Suprapubic skin (tissue), 4 donors: ENCODE measurements around the gene RINT1. TPM values are rescaled to one million over a fixed set of nuclear protein-coding genes. Genes with fewer than 3 reads are reported as not detected.

Experiments used
- DNase-seq, 2 donors: peaks; one replicate each; pipeline ENCODE4 v3.0.0-alpha.2; 2019; ENCODE audit warnings: low spot score in 2 of 2
- H3K27ac ChIP-seq: fragments of 200-600 bp; sonication (generic); one replicate; pipeline ENCODE4 v1.5.1; 2019
- H3K27me3 ChIP-seq: fragments of 200-600 bp; sonication (generic); one replicate; pipeline ENCODE4 v1.5.1; 2019
- H3K36me3 ChIP-seq: fragments of 200-600 bp; sonication (generic); one replicate; pipeline ENCODE4 v1.5.1; 2019
- H3K4me1 ChIP-seq: fragments of 200-600 bp; sonication (generic); one replicate; pipeline ENCODE4 v1.5.1; 2019
- H3K4me3 ChIP-seq: fragments of 200-600 bp; sonication (generic); one replicate; pipeline ENCODE4 v1.5.1; 2019; ENCODE audit warnings: mild to moderate bottlenecking
- H3K9me3 ChIP-seq: fragments of 200-600 bp; sonication (generic); one replicate; pipeline ENCODE4 v1.5.1; 2019
- CTCF ChIP-seq, 2 donors: fragments of 200-600 bp in 1 of 2; fragments of 450-650 bp in 1 of 2; sonication (generic) in 1 of 2; IDR thresholded peaks; one replicate each; pipeline ENCODE4 v1.5.1; 2016 to 2019; ENCODE audit warnings: antibody characterized with exemption in 2 of 2, mild to moderate bottlenecking in 1 of 2, moderate library complexity in 1 of 2
- EP300 ChIP-seq: sonication (generic); formaldehyde crosslinking; IDR thresholded peaks from one replicate; pipeline ENCODE4 v1.6.1; 2017; ENCODE audit warnings: antibody characterized with exemption
- POLR2A ChIP-seq, 2 donors: fragments of 450-650 bp; IDR thresholded peaks; one replicate each; pipeline ENCODE4 v1.6.1; 2017; ENCODE audit warnings: antibody characterized with exemption in 2 of 2, mild to moderate bottlenecking in 2 of 2, moderate library complexity in 2 of 2
- POLR2AphosphoS5 ChIP-seq, 3 donors: sonication (generic); formaldehyde crosslinking; IDR thresholded peaks; one replicate each; pipeline ENCODE4 v1.6.1; 2017; ENCODE audit warnings: antibody characterized with exemption in 3 of 3
- WGBS: methylation state at CpG from one replicate; pipeline ENCODE4 v1.1.5; 2018; 5-methylcytosine and 5-hydroxymethylcytosine counted together
- total RNA-seq, 4 donors: library from RNA; depleted of rRNA; stranded (reverse); fragments of >200 nt; gene quantifications; one replicate each; pipeline ENCODE4 v1.1.0, GENCODE V29; 2016

The RINT1 gene
- total RNA-seq, 4 donors from 2014 or later: 12.9 to 39.5 (median 17.4) TPM

DNA sequence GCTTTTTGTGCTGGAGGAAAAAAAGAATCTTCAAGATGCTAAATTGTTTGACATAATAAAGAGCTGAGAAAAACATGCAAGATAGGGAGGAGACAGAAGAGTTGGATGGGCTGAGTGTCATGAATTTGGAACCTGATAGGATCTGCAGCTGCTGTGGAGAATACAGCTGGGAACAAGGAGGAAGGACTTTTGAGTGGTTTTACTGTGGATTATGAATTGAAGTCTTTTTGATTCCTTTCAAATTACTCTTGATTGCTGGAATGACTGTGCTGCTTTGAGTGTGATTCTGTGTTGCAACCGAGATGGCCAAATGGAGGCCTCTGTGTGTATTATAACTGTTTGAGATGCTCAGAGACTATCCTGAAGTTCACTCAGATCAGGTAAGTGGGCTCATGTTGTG is 45.2 kb downstream of the RINT1 start:
- Histone ChIP-seq H3K27ac (no peak overlapping the region), H3K4me1 (peaks cover 5% of the 10 kb centered on the region), H3K27me3 (peaks cover 2% of the 10 kb centered on the region), H3K36me3 (no peaks in the 10 kb centered on the region), H3K4me3 (no peak overlapping the region), H3K9me3 (no peaks in the 10 kb centered on the region)
- WGBS: 76% methylated on average over 1 of the region's 1 CpG
- TF ChIP-seq EP300: no peak
- no peak for TF ChIP-seq POLR2AphosphoS5 (IDR thresholded peaks at IDR 0.05)
- no peak for TF ChIP-seq CTCF (IDR thresholded peaks at IDR 0.05)
- no peak for TF ChIP-seq POLR2A (IDR thresholded peaks at IDR 0.05)
- DNase-seq: no peak

GRCh38 chr7:105578496-105578895 is 46.5 kb downstream of the RINT1 start:
- Histone ChIP-seq H3K9me3 (no peaks in the 10 kb centered on the region), H3K27me3 (peaks cover 4% of the 10 kb centered on the region), H3K4me3 (no peak overlapping the region), H3K4me1 (peaks cover 5% of the 10 kb centered on the region), H3K27ac (no peak overlapping the region), H3K36me3 (no peaks in the 10 kb centered on the region)
- TF ChIP-seq EP300: no peak
- no peak for TF ChIP-seq POLR2A (IDR thresholded peaks at IDR 0.05)
- no peak for TF ChIP-seq POLR2AphosphoS5 (IDR thresholded peaks at IDR 0.05)
- TF ChIP-seq CTCF (IDR thresholded peaks at IDR 0.05): no peak
- DNase-seq: no peak

GRCh38 chr7:105580022-105580740 is 48.2 kb downstream of the RINT1 start:
- 86% methylated on average over 22 of the region's 22 CpGs for WGBS
- DNase-seq: no peak
- H3K36me3 ChIP-seq: no peaks in the 10 kb centered on the region

GRCh38 chr7:105581066-105581811 is 49.2 kb downstream of the RINT1 start, which contains the start of gene EFCAB10:
EFCAB10 (minus strand) TSS chr7:105581493; CDS start chr7:105581463, 30 bp downstream.
- H3K4me3 ChIP-seq: peak within 1 kb of the TSS; percentile 28
- 32% methylated on average over 17 of the region's 36 CpGs for WGBS
- no peaks in the 10 kb centered on the region for H3K9me3 ChIP-seq
- no peak within 1 kb of the TSS for H3K27ac ChIP-seq
- peaks cover 5% of the 10 kb centered on the region for H3K4me1 ChIP-seq
- no peak for DNase-seq
- TF ChIP-seq CTCF (IDR thresholded peaks at IDR 0.05) (no peak), POLR2AphosphoS5 (IDR thresholded peaks at IDR 0.05) (no peak), POLR2A (IDR thresholded peaks at IDR 0.05) (no peak), EP300 (no peak)
- no peaks in the 10 kb centered on the region for H3K36me3 ChIP-seq
- H3K27me3 ChIP-seq: peaks cover 4% of the 10 kb centered on the region

More at GRCh38 chr7:105580022-105580740, 48.2 kb downstream of the RINT1 start:
- no peak for TF ChIP-seq POLR2AphosphoS5 (IDR thresholded peaks at IDR 0.05)
- TF ChIP-seq CTCF (IDR thresholded peaks at IDR 0.05): no peak
- no peak for TF ChIP-seq EP300
- no peak for TF ChIP-seq POLR2A (IDR thresholded peaks at IDR 0.05)
- peaks cover 5% of the 10 kb centered on the region for H3K4me1 ChIP-seq
- H3K27me3 ChIP-seq: peaks cover 4% of the 10 kb centered on the region
- H3K9me3 ChIP-seq: no peaks in the 10 kb centered on the region
- no peak overlapping the region for H3K27ac ChIP-seq
- no peak overlapping the region for H3K4me3 ChIP-seq

- TF ChIP-seq CTCF (IDR thresholded peaks at IDR 0.05) (no peak), EP300 (no peak), POLR2A (IDR thresholded peaks at IDR 0.05) (no peak), POLR2AphosphoS5 (IDR thresholded peaks at IDR 0.05) (no peak)
- 73% methylated on average over 31 of the region's 39 CpGs for WGBS
- H3K36me3 ChIP-seq: no peaks in the 10 kb centered on the region
- H3K27ac ChIP-seq: no peak overlapping the region
- no peak overlapping the region for H3K4me3 ChIP-seq
- H3K9me3 ChIP-seq: no peaks in the 10 kb centered on the region
- DNase-seq: no peak
- H3K4me1 ChIP-seq: peaks cover 5% of the 10 kb centered on the region
- H3K27me3 ChIP-seq: peaks cover 4% of the 10 kb centered on the region
These were observed 51.1 kb downstream of the RINT1 start for GRCh38 chr7:105583061-105583460.
